GM18511 (cell line): ENCODE results near the gene SLC13A3.

Experiments
- ATAC-seq: cut with Tn5 transposase; IDR thresholded peaks from one replicate; pipeline ENCODE4 v1.9.1; 2021; ENCODE audit warnings: mild to moderate bottlenecking, moderate library complexity; ENCODE audit not compliant: unreplicated experiment

The SLC13A3 gene

GRCh38 chr20:46651091-46651962 lies at the start of gene SLC13A3:
Gene SLC13A3, minus strand, starts transcription at chr20:46651459. Its CDS starts 38 bp downstream, at chr20:46651421.
- no peak for ATAC-seq

- ATAC-seq = no peak
Observed at GRCh38 chr20:46701057-46701456, 49.8 kb upstream of the SLC13A3 start.

GRCh38 chr20:46700481-46700880 lies 49.2 kb upstream of the SLC13A3 start:
- no peak for ATAC-seq

DNA sequence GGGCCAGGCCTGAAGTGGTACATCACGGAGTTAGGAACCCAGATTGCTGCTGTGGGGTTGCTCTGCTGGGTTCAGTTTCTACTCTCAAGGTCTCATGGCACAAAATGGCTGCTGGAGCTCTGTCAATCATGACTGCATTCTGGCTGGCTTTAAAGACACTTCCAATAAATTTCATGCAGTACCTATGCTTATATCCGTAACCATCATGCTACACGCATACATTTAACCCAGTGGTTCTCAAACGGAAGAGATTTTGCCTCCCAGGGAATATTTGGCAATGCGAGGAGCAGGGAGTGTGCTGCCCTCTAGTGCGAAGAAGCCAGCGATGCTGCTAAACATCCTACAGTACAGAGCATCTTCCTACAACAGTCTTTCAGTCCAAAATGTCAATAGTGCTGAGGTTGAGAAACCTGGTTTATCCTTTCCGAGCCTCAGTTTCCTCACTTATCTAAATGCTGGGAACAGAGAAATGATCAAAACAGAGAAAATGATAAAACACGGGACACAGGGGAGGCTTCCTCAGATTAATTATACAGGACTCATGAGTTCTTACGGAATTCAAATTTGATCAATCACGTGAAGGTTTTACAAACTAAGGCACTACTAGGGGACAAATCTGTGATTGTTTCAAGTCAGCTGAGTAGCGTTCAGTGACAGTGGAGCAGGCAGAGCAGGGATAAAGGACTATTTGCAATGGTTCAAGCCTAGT lies 48.5 kb upstream of the SLC13A3 start:
- no peak for ATAC-seq

DNA sequence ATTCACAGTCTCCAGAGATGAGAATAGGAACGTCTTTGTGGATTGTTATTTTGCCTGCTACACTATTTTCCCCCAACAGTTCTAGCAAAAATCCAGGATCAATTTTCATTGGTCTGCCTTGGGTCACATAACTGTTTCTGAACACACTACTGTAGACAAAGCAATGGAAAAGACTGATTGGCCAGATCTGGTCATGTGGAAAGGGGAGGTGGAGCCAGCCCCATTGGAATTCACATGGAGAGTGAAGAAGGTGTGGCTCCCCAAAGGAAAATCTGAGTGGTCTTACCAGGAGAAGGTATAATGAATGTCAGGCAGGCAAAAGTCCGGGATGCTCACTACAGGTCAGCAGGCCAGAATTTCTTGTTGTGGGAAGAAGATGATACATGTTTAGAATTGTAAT lies 47.5 kb upstream of the SLC13A3 start:
- ATAC-seq = no peak

DNA sequence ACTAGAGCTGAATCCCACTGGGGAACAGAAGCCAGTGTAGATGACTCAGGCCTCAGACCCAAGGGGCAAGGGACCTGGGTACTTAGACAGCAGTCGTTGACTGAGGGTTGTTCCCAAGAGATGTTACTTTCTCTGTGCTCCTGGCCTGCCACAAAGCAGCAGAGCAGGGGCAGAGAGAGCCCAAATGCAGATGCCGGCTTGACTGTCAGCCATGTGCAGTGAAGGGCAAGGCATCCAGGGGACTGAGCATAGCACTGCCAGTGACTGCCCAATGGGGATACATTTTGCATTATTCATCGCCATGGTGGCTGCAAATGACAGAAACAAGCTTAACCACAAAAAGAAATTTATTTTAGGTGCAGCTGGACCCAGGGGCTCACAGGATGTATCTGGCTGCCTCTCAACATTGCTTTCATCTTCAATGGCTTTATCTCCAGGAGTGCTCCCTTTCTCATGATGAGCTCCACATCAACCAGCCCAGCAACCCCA lies 45.6 kb upstream of the SLC13A3 start:
- no peak for ATAC-seq

- ATAC-seq = no peak
Observed at GRCh38 chr20:46695892-46696291, 44.6 kb upstream of the SLC13A3 start.

DNA sequence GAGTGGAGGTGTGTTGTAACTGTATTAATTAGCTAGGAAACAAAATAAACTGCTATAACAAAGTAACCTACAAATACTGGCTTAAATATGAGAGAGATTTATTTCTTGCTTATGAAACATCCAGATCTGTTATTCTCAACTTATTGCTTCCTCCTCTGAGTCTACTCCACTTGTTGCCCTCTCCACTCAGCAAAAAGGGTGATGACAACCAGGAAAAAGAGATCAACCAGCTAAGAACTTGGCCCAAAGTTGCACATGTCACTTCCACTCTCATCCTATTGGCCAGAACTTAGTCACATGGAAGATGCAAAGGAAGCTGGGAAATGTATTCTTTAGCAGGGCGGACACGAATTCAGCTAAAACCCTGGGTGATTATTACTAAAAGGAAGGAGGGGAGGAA lies 43.2 kb upstream of the SLC13A3 start:
- no peak for ATAC-seq

- ATAC-seq = no peak
Observed at GRCh38 chr20:46691196-46691595, 39.9 kb upstream of the SLC13A3 start.

DNA sequence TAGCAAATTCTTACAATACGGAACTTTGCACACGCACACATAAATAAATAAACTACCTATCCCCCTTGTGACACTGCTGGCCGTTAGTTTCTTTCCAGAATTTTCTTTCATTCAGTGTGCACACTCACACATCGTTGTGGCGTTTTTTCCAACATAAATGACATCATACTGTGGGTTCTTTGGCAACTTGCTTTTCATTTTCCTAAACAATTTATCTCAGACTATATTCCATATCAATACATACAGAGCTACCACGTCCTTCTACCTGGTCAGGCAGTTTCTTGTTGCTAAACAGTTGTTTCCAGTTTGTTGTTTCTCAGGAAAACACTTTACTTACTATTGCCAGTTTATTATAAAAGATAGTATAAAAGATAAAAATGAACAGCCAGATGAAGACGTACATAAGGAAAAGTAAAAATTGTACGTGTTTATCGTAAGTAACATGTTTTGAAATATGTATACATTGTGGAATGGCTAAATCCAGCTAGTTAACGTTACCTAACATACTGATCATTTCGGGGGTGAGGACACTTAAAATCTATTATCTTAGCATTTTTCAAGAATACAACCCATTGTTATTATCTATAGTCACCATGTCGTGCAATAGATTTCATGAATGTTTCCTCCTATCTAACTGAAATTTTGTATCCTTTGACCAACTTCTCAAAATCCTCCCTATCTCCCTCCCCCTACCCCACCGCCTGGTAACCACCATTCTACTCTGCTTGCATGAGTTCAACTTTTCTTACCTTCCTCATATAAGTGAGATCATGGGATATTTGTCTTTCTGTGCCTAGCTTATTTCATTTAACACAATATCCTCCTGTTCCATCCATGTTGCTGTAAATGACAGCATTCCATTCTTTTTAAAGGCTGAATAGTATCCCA lies 39.2 kb upstream of the SLC13A3 start:
- no peak for ATAC-seq

DNA sequence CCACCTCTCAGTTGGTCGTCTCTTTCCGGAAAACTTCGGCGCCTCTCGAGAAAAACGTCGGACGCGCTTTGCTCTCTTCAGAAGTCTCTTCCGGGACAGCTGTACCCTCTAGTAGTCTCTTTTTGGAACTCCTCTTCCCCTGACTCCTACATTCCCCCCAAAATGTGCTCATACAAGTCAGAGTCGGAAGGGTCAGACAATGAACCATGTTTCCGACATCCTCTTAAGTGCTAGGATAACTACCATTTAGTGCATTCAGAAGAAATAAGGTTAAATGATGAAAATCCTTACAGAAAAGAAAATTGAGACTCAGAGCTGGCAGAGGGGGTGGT lies 38.5 kb upstream of the SLC13A3 start:
- peak; percentile 1 for ATAC-seq

GRCh38 chr20:46689082-46689753 lies 38.0 kb upstream of the SLC13A3 start, which contains the start of gene TP53RK:
Gene TP53RK, minus strand, starts transcription at chr20:46689444. Its CDS starts 30 bp downstream, at chr20:46689414.
- peak; percentile 92 for ATAC-seq

GRCh38 chr20:46688151-46689081 lies 37.2 kb upstream of the SLC13A3 start:
- no peak for ATAC-seq

DNA sequence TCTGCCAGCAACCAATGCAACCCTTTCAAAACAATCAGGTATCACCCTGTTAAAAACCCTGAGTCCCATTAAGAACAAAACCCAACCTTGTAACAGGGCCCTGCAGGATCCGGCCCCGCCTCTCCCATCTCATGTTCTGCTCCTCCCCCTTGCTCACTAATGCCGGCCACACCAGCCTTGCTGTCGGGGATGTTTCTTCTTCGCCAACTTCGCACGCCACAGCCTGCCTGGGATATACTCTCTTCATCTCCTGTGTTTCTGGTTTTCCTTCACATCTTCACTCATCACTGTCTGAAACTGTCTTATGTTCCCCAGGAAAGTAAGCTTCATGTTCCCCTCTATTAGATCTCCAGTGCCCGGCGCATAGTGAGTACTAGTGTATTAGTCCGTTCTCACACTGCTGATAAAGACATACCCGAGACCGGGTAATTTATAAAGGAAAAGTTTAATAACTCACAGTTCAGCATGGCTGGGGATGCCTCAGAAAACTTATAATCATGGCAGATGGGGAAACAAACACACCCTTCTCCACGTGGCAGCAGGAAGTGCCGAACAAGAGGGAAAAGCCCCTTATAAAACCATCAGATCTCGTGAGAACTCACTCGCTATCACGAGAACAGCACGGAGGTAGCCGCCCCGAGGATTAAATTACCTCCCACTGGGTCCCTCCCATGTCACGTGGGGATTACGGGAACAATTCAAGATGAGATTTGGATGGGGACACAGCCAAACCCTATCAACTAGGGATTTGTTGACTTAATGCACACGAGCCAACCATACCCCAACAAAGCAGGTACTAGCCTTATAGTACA lies 32.9 kb upstream of the SLC13A3 start:
- no peak for ATAC-seq

- ATAC-seq = no peak
Observed at GRCh38 chr20:46683668-46683938, 32.3 kb upstream of the SLC13A3 start.

GRCh38 chr20:46683011-46683667 lies 31.9 kb upstream of the SLC13A3 start:
- ATAC-seq = no peak

DNA sequence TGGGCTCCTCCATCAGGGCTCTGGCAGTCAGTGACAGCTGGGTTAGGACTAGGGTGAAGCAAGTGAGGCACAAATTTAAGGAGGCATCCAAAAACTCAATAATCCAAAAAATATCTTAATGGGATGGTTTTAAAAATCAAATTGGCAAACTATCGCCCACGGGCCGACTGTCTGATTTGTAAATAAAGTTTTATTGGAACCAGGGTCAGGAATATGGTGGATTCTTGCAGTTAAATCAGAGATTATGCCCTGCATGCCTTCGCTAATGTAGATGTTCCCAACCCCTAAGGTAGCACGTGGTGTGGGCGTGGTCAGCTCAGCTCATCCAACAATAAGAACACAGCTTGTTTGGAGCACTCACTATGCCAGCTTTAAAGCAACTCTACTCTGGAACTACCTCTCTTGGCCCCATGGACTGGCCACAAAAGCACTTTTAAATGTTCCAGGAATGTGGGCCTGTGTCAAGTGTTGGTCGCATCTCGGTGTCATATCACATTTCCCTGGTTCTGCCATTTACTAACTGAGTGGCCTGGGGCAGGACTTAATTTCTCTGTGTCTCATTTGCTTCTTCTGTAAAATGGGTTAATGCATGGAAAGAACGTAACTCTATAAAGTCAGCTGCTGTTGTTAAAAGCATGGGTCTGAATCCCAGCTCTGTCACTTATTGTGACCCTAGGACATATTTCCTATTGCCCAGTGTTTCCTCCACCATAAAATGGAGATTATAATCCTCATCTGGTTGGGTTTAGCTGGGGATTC lies 31.0 kb upstream of the SLC13A3 start:
- ATAC-seq = no peak
